ENCODE measurements around the gene SEPTIN12. TPM values are rescaled to one million over a fixed set of nuclear protein-coding genes. Genes with fewer than 3 reads are reported as not detected.

SEPTIN12 gene
- total and polyA plus RNA-seq, 2 of the 4 experiments (the other 2 are of a cell fraction) = not detected

- TF ChIP-seq USF2 (IDR thresholded peaks at IDR 0.05; ENCODE audit: low read depth, low read length) (no peak), CTCF (conservative IDR thresholded peaks at IDR 0.05; ENCODE audit: low read depth, low read length) (no peak)
Measured at GRCh38 chr16:4800290-4801041, 12.3 kb upstream of the SEPTIN12 start (continued).

Measured in IMR-90 (cell line).